Skeletal muscle tissue (tissue), 4 donors: ENCODE results near the gene GAR1. TPM values are rescaled to one million over a fixed set of nuclear protein-coding genes. Genes with fewer than 3 reads are reported as not detected.
"Not testable (repeated sequence)": the region's sequence is repeated elsewhere in the genome, so short reads cannot be mapped to it uniquely, and the experiment has no call there.

ENCODE experiments used
- H3K27ac ChIP-seq: one replicate; pipeline ENCODE4 v1.7.0; 2013; ENCODE audit warnings: mild to moderate bottlenecking, low read depth, low read length, inconsistent platforms
- H3K27me3 ChIP-seq, 3 donors: one replicate each; pipeline ENCODE4 v1.7.0; 2013; ENCODE audit warnings: low read length in 3 of 3; ENCODE audit not compliant: control insufficient read depth in 3 of 3, insufficient read depth in 3 of 3
- H3K36me3 ChIP-seq, 3 donors: one replicate each; pipeline ENCODE4 v1.7.0; 2013; ENCODE audit warnings: low read length in 3 of 3; ENCODE audit not compliant: control insufficient read depth in 3 of 3, insufficient read depth in 3 of 3
- H3K4me1 ChIP-seq, 3 donors: one replicate each; pipeline ENCODE4 v1.7.0; 2013; ENCODE audit warnings: low read length in 3 of 3, mild to moderate bottlenecking in 3 of 3; ENCODE audit not compliant: control insufficient read depth in 3 of 3, insufficient read depth in 3 of 3
- H3K4me3 ChIP-seq, 3 donors: one replicate each; pipeline ENCODE4 v1.7.0; 2013; ENCODE audit warnings: low read length in 3 of 3
- H3K9ac ChIP-seq, 3 donors: one replicate each; pipeline ENCODE4 v1.7.0; 2013; ENCODE audit warnings: low read length in 3 of 3, mild to moderate bottlenecking in 3 of 3, moderate library complexity in 2 of 3, low read depth in 1 of 3
- H3K9me3 ChIP-seq, 3 donors: one replicate each; pipeline ENCODE4 v1.7.0; 2013; ENCODE audit warnings: low read length in 3 of 3; ENCODE audit not compliant: control insufficient read depth in 3 of 3
- total RNA-seq: library from RNA; depleted of rRNA; stranded (reverse); fragments of >200 nt; gene quantifications from one replicate; pipeline ENCODE4 v1.2.3, GENCODE V29; 2014
- donor health status: Osteomylitis.

The GAR1 gene
- 4.7 TPM for total RNA-seq

DNA sequence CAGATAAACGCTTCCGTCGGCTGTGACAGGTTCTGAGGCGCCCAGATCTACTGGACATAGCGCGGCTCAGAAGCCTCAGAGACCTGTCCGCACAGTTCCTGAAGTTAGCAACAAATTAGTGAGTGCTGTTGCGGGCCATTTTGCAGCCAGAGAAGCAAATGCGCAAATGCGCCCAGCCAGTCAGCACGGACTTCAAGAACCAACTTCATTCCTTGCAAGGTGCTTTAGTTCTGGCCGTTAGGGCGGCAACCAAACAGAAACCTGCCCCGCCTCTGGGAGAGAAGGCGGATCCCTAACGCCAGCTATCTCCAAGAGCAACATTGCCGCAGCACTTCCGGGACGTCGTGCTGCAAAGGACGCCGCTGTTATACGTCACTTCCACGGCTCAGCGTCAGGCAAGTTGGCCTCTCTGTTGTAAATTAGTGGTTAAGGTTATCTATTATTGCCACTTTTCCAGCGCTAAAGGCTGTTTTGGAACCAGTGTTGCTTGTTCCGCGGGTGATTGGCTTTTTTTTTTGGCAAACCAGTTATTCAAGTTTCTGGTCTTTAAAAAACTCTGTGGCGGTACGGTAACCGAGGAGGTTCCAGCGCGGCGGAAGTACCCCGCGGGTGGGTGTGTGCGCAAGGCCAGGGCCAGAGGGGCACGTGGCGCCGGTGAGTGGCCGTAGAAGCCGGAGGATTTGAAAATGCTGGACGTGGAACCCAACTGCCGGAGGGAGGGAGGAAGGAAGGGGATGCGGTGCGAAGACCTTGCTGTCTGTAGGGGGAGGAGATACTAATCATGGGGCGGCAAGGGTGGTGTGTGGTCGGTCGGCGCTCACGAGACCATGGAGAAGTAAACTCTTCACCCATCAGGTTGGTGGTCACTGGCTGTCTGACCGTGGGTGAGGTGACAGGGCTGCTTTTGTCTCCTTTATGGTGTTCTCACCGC is at the start of gene GAR1:
Gene GAR1, plus strand, starts transcription at position 612 of the 931 bp plus-strand sequence. CDS start 403 bp downstream, outside the sequence.
- H3K27me3 ChIP-seq, result no peaks in the 10 kb centered on the region
- peak within 1 kb of the TSS; percentile 83 for H3K27ac ChIP-seq
- peaks cover 0 to 11% (median 10%) of the 10 kb centered on the region in 3 donors for H3K36me3 ChIP-seq

DNA sequence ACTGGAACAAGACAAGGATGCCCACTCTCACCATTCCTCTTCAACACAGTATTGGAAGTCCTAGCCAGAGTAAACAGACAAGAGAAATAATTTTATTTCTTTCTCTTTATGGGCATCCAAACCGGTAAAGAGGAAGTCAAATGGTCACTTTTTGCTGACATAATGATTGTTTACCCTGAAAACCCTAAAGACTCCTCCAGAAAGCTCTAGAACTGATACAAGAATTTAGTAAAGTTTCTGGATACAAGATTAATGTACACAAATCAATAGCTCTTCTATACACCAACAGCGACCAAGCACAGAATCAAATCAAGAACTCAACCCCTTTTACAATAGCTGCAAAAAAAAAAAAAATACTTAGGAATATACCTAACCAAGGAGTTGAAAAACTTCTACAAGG is 33.5 kb upstream of the GAR1 start:
- not testable (repeated sequence) for H3K9me3 ChIP-seq, H3K4me3 ChIP-seq, H3K36me3 ChIP-seq, H3K4me1 ChIP-seq, H3K27ac ChIP-seq, H3K9ac ChIP-seq, H3K27me3 ChIP-seq

More for the DNA sequence above, at the start of gene GAR1:
- peak within 1 kb of the TSS; percentile 96 to 99 (median 98) for H3K4me3 ChIP-seq
- peak within 1 kb of the TSS; percentile 77 to 88 (median 85) for H3K9ac ChIP-seq
- peaks cover 8 to 13% (median 11%) of the 10 kb centered on the region in 3 donors for H3K4me1 ChIP-seq
- no peaks in the 10 kb centered on the region for H3K9me3 ChIP-seq

DNA sequence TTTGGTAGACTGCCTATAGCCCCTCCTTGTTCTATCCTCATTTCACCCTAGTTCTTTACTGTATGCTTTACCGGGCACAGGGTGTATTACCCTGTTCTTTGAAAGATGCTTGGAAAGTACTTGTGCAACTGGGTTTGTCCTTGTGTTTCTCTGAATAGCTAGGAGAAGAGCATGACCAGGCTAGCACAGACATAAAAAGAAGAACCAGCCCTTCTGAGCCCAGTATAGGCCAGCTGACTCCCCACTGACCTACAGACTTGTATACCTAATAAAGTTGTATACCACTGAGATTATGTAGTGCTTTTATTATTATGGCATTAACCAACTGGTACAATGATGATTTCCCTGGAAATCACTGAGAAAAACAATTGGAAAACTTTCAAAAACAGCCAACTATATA is 28.7 kb upstream of the GAR1 start:
- Histone ChIP-seq H3K9ac (no peak overlapping the region), H3K27ac (no peak overlapping the region), H3K27me3 (no peaks in the 10 kb centered on the region), H3K36me3 (no peaks in the 10 kb centered on the region), H3K9me3 (no peaks in the 10 kb centered on the region), H3K4me3 (no peak overlapping the region), H3K4me1 (no peaks in the 10 kb centered on the region)

DNA sequence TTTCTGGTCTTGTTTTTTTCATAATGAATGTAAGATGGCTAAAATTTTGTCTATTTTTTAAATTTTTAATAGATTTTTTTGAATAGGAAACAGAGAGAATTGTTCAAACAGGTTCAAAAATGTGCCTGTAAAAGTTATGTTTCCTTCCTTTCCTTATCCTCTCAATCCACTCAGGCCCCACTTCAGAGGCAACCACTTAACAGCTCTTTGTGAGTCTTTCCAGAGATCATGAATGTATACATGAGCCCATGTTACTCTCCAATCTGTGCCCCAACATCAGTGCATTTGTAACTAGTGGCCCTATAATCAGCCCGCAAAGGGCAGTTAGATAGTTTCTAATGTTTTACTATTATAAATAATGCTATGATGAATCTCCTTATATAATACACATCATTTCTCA is 27.8 kb upstream of the GAR1 start:
- Histone ChIP-seq H3K27ac (no peak overlapping the region), H3K27me3 (no peaks in the 10 kb centered on the region), H3K9me3 (no peaks in the 10 kb centered on the region), H3K36me3 (no peaks in the 10 kb centered on the region), H3K4me1 (no peaks in the 10 kb centered on the region), H3K4me3 (no peak overlapping the region), H3K9ac (no peak overlapping the region)

DNA sequence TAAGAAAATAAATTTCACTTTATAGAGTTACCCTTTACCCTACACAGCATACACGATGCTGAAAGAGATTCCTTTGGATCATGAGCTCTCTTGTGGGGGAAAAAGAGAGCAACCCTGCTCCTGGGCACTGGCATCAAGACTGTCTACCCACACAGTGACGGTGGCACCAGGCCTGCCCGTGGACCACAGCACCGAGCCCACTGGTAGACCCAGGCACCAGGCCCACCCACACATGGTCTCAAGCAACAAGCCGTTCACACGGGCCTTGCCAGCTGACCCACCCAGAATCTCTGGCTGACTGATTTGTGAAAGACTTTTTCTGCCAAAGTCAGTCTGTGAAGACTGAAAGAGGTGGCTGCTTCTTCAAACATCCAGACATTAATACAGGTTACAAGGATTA is 20.5 kb upstream of the GAR1 start:
- H3K4me1 ChIP-seq, result no peaks in the 10 kb centered on the region
- H3K9ac ChIP-seq, result no peak overlapping the region
- H3K4me3 ChIP-seq, result no peak overlapping the region
- H3K27ac ChIP-seq, result no peak overlapping the region
- no peaks in the 10 kb centered on the region for H3K36me3 ChIP-seq
- H3K9me3 ChIP-seq, result no peaks in the 10 kb centered on the region
- no peaks in the 10 kb centered on the region for H3K27me3 ChIP-seq

DNA sequence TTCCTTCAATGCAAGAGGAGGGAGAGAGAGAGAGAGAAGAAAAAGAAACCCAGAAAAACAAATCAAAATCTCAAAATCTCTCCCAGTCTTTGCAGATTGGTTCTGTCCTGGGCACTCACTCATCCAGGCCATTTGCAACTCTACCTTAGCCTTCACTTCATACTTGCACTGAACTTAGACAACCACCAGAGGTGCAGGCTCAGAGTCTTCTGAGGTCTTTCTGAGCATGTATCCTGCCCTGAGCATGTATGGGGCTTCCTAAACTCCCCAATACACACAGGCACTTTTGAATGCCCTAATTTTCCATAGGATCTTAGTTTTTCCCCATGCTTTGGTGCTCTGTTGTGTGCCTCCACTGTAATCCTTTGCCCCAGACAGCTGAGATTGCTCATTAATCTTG is 16.7 kb upstream of the GAR1 start:
- H3K4me1 ChIP-seq, result peaks cover 0 to 3% (median 0%) of the 10 kb centered on the region in 3 donors
- no peaks in the 10 kb centered on the region for H3K36me3 ChIP-seq
- H3K27me3 ChIP-seq, result no peaks in the 10 kb centered on the region
- no peak overlapping the region for H3K9ac ChIP-seq
- H3K4me3 ChIP-seq, result no peak overlapping the region
- no peaks in the 10 kb centered on the region for H3K9me3 ChIP-seq
- no peak overlapping the region for H3K27ac ChIP-seq

DNA sequence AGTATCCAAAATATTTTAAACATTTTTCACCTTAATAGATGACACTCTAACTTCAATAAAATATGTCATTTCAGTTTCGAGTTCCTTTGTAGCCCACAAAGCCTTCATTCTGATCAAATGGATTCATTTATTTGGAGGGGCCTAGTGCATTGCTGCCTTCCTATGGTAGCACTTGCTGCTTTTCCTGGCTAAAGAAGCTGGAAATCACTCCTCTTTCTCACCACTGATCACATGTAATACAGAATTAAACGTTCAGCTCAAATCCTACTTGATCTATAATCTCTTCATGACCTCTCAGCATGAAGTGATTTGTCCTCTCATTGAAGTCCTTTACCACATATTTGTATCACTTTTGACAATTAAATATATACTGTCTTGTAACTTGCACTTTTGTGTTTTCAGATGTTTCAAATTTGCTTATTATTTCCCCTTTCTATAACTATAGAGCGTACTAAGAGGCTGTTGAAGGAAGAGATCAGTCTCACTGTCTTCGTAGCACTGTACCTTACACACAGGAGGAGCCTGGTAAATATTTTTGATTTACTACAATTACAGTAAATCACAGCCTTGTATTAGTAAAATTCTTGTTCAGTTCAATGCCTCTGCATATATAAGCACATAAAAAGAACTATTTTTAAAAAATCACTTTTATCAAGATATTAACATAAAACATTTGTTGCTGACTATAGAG is 14.3 kb upstream of the GAR1 start:
- Histone ChIP-seq H3K9me3 (no peaks in the 10 kb centered on the region), H3K27ac (no peak overlapping the region), H3K4me3 (peak overlapping the region in 2 of 3 donors; percentile 0 to 64), H3K27me3 (no peaks in the 10 kb centered on the region), H3K4me1 (peaks cover 0 to 3% (median 0%) of the 10 kb centered on the region in 3 donors), H3K9ac (peak overlapping the region in 1 of 3 donors; percentile 36), H3K36me3 (no peaks in the 10 kb centered on the region)

DNA sequence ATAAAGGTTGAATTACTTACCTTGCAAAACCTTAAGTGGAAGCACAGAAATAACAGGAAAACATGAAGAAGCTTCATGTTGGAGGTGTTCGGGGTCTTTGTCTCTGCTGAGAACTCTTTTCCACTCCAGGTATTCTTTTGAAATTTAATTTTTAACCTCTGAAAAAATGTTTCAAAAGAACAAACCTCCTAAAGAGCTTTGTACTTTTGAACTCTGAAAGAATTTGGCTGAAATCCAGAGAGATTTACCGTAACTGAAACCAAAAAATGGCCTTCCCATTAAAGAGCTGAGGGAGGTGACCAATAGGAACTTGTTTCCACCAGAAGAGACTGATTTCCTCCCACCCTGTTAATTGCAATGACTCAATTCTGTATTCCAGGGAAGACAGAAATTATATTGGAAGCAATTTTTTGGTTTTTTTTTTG is 13.7 kb upstream of the GAR1 start, which contains the start of gene CFI:
Gene CFI, minus strand, starts transcription at position 105 of the 425 bp plus-strand sequence. Its CDS starts 28 bp downstream, at position 77.
- H3K27me3 ChIP-seq, result no peaks in the 10 kb centered on the region
- no peak within 1 kb of the TSS for H3K27ac ChIP-seq
- peaks cover 0 to 3% (median 0%) of the 10 kb centered on the region in 3 donors for H3K4me1 ChIP-seq
- peak within 1 kb of the TSS in 1 of 3 donors; percentile 36 for H3K9ac ChIP-seq
- peak within 1 kb of the TSS in 2 of 3 donors; percentile 0 to 64 for H3K4me3 ChIP-seq
- no peaks in the 10 kb centered on the region for H3K36me3 ChIP-seq
- no peaks in the 10 kb centered on the region for H3K9me3 ChIP-seq

DNA sequence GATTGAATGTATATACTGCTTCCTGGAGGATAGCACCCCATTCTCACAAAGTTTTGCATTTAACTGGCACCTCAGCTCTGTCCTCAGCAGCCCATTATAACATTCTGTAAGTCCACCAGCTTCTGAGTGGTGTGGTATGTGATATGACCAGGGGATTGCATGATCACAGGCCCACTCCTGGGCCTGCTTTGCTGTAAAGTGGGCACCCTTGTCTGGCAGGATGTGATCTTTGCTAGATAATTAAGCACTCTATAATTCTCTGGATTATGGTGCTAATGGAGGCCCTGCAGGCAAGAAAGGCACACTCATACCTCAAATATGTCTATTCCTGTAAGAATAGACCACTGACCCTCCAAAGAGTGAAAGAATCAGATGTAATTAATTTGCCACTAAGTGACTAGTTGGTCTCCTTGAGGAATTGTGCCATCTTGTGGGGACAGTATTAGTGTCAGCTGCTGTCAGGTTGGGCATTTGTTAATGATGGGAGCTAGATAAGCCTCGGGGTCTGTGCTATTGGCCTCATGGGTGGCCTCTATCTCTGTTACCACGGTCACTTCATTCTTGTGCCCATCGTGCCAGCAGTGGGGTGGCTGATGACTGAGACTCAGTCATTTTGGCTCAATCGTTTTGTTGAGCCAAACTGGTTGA is 11.5 kb upstream of the GAR1 start:
- Histone ChIP-seq H3K27me3 (no peaks in the 10 kb centered on the region), H3K4me3 (no peak overlapping the region), H3K27ac (no peak overlapping the region), H3K9me3 (no peaks in the 10 kb centered on the region), H3K4me1 (peaks cover 0 to 3% (median 0%) of the 10 kb centered on the region in 3 donors), H3K9ac (no peak overlapping the region), H3K36me3 (no peaks in the 10 kb centered on the region)
